Esophagus squamous epithelium (tissue), 4 donors: ENCODE measurements around the gene SLC49A3.

ENCODE experiments used
- CTCF ChIP-seq, 6 experiments: fragments of 450-650 bp in 4 of 6; fragments of 200-600 bp in 2 of 6; sonication (generic) in 2 of 6; IDR thresholded peaks; one replicate each; pipeline ENCODE4 v1.5.1; 2016 to 2019; ENCODE audit warnings: antibody characterized with exemption in 6 of 6, mild to moderate bottlenecking in 4 of 6, moderate library complexity in 4 of 6
- POLR2A ChIP-seq, 4 donors: fragments of 450-650 bp; IDR thresholded peaks; one replicate each; pipeline ENCODE4 v1.6.1; 2017; ENCODE audit warnings: antibody characterized with exemption in 4 of 4, mild to moderate bottlenecking in 4 of 4, moderate library complexity in 3 of 4

GRCh38 chr4:675980-676870 lies 12.7 kb downstream of the SLC49A3 start:
- TF ChIP-seq CTCF (IDR thresholded peaks at IDR 0.05) (no peak), POLR2A (IDR thresholded peaks at IDR 0.05) (no peak)
